GM12874 (cell line): ENCODE results near the gene OXSR1.

Source experiments
- TF ChIP-seq, protein P1 (sequence below): IDR thresholded peaks from 2 replicates; pipeline ENCODE4 v1.5.1; 2011; ENCODE audit warnings: low read depth, mild to moderate bottlenecking, control low read depth, low read length, moderate library complexity; ENCODE audit not compliant: insufficient read depth

OXSR1 gene

GRCh38 chr3:38125305-38126120 is 39.8 kb upstream of the OXSR1 start:
- TF ChIP-seq, protein P1, sequence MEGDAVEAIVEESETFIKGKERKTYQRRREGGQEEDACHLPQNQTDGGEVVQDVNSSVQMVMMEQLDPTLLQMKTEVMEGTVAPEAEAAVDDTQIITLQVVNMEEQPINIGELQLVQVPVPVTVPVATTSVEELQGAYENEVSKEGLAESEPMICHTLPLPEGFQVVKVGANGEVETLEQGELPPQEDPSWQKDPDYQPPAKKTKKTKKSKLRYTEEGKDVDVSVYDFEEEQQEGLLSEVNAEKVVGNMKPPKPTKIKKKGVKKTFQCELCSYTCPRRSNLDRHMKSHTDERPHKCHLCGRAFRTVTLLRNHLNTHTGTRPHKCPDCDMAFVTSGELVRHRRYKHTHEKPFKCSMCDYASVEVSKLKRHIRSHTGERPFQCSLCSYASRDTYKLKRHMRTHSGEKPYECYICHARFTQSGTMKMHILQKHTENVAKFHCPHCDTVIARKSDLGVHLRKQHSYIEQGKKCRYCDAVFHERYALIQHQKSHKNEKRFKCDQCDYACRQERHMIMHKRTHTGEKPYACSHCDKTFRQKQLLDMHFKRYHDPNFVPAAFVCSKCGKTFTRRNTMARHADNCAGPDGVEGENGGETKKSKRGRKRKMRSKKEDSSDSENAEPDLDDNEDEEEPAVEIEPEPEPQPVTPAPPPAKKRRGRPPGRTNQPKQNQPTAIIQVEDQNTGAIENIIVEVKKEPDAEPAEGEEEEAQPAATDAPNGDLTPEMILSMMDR, result no peak

DNA sequence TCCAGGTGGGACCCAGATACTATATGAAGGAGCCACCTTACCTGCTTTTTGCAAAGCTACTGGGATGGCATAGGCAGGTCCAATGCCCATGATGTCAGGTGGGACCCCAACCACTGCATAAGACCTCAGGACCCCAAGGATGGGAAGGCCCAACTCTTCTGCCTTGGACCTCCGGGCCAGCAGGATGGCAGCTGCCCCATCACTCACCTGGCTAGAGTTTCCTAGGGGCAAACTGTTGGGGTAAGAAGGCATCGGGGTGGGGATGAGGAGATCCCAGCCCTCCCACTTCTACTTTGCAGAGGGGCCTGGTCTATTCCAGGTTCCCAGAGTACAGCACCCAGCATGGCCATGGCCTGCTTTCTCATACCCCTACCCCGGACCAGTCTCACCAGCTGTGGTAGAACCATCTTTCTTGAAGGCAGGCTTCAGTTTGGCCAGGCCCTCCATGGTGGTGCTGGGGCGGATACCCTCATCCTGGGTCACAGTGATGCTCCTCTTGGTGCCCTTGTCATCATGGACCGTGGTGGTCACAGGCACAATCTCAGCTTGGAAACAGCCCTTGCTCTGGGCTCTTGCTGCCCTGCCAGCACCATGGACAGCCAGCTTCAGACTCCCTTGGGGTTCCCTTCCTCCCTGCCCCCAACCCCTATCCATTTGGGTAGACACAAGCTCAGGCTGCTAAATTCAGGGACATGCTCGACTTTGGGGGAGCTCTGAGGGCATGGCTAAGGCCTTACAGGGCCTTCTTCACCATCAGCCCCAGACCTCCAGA is 39.0 kb upstream of the OXSR1 start:
- TF ChIP-seq, protein P1, result no peak

DNA sequence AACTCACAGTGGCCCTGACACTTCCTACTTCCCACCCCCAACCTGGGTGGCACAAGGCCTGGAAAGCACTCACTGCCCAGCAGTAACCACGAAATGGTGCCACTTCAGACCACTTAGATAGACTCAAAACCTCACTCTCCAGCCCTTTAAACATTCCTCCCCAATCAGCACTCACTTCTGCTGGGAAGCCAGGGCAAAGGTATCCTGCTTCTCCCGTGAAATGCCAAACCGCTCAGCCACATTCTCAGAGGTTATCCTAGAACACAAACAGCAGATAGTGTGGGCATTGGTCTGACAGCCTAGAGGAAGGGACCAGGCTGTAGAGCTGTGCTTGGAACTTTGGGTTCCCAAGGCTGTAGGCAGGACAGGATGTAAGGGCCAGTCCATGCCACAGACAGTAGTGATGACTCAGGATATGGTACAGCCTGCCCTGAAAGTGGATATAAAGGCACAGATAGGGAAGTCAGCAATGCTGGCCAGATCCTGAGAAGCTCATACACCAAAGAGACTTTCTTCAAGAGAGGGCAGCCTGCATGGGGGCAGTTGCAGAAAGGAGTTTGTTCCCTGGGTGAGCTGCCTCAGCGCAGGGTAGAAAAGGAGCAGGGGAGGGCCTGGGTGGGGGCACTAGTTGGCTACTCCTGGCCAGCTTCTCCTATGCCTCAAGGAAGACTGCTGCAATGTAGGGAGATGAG is 37.6 kb upstream of the OXSR1 start:
- TF ChIP-seq, protein P1, result no peak

GRCh38 chr3:38128303-38128655 is 37.1 kb upstream of the OXSR1 start:
- TF ChIP-seq, protein P1, result no peak

GRCh38 chr3:38129058-38129457 is 36.3 kb upstream of the OXSR1 start:
- TF ChIP-seq, protein P1, result no peak

DNA sequence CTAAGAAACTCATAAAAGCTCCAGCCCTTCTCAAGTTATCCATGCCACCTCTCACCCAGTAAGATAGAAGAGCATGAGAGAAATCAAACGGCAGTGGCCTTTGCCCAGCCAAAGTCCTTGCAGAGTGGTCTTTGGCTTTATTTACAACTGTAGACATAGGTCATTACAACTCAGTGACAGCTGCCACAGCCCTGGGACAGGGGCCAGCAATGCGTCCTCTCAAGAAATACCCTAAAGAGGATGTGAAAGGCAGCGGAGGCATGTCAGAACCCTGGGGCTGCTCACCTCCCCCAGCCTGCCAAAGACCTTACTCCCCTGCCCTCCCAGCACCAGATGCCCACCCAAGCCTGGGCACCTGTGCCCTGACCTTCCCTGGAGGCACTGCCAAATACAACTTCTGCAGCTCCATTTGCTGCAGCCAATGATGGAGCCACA is 34.7 kb upstream of the OXSR1 start:
- TF ChIP-seq, protein P1, result no peak
